GM21360 (cell line): ENCODE data around the gene AAGAB.
"Not testable (repeated sequence)": the region's sequence is repeated elsewhere in the genome, so short reads cannot be mapped to it uniquely, and the experiment has no call there.

Experiments used
- ATAC-seq: cut with Tn5 transposase; IDR thresholded peaks from one replicate; pipeline ENCODE4 v1.9.1; 2021; ENCODE audit warnings: mild to moderate bottlenecking, moderate library complexity; ENCODE audit not compliant: unreplicated experiment

Gene AAGAB

GRCh38 chr15:67154249-67154648 is 100.2 kb downstream of the AAGAB start:
- ATAC-seq = no peak

GRCh38 chr15:67153044-67153443 is 101.4 kb downstream of the AAGAB start:
- ATAC-seq = not testable (repeated sequence)

- no peak for ATAC-seq
These were observed 102.0 kb downstream of the AAGAB start for GRCh38 chr15:67152429-67152828.
